Spinal cord (tissue), 10 donors: ENCODE data around the gene M1AP. TPM values are rescaled to one million over a fixed set of nuclear protein-coding genes. Genes with fewer than 3 reads are reported as not detected.
"Not testable (repeated sequence)": the region's sequence is repeated elsewhere in the genome, so short reads cannot be mapped to it uniquely, and the experiment has no call there.

Experiments used
- DNase-seq, 6 donors: peaks; one replicate each; pipeline versions ENCODE4 v3.0.0 to v3.0.0-alpha.2; 2013 to 2015; ENCODE audit warnings: low spot score in 6 of 6, low read depth in 4 of 6
- H3K27ac ChIP-seq: one replicate; pipeline ENCODE4 v1.5.1; 2013; ENCODE audit warnings: low read depth, low read length, control low read depth
- H3K27me3 ChIP-seq: one replicate; pipeline ENCODE4 v1.6.1; 2013; ENCODE audit warnings: low read length; ENCODE audit not compliant: control insufficient read depth, insufficient read depth
- H3K36me3 ChIP-seq: one replicate; pipeline ENCODE4 v1.6.1; 2013; ENCODE audit warnings: low read length; ENCODE audit not compliant: control insufficient read depth, insufficient read depth
- H3K4me1 ChIP-seq: one replicate; pipeline ENCODE4 v1.6.1; 2013; ENCODE audit warnings: low read length; ENCODE audit not compliant: control insufficient read depth, insufficient read depth
- H3K4me3 ChIP-seq: one replicate; pipeline ENCODE4 v1.5.1; 2013; ENCODE audit warnings: low read depth, low read length, control low read depth
- H3K9me3 ChIP-seq: one replicate; pipeline ENCODE4 v1.6.1; 2013; ENCODE audit warnings: low read length; ENCODE audit not compliant: control insufficient read depth, insufficient read depth
- WGBS: methylation state at CpG from one replicate; pipeline ENCODE4 v1.1.5; 2013; ENCODE audit warnings: missing lambda C conversion rate; ENCODE audit not compliant: insufficient coverage; 5-methylcytosine and 5-hydroxymethylcytosine counted together
- polyA plus RNA-seq, 2 donors: library from polyadenylated mRNA; unstranded; fragments of 120-200 nt; gene quantifications; one replicate each; pipeline ENCODE4 v1.2.1, GENCODE V29; 2013; ENCODE audit not compliant: insufficient read length in 2 of 2
- total RNA-seq, 2 donors: library from RNA; depleted of rRNA in 1 of 2; stranded (reverse); fragments of 120-200 nt in 1 of 2; fragments of >200 nt in 1 of 2; gene quantifications; one replicate each; pipeline versions ENCODE4 v1.2.3 to v1.2.4, GENCODE V29; 2013 to 2014
- donor health status: healthy.

The M1AP gene
- total and polyA plus RNA-seq, 4 donors: 0.33 to 1.3 (median 0.89) TPM

- H3K9me3 ChIP-seq, H3K27ac ChIP-seq, H3K4me1 ChIP-seq, H3K36me3 ChIP-seq, DNase-seq, H3K4me3 ChIP-seq: not testable (repeated sequence)
- 100% methylated on average over 1 of the region's 1 CpG for WGBS
- peaks cover 31% of the 10 kb centered on the region for H3K27me3 ChIP-seq
These were observed 87.1 kb downstream of the M1AP start for GRCh38 chr2:74561022-74561421.

GRCh38 chr2:74560591-74560990 is 87.5 kb downstream of the M1AP start:
- H3K27me3 ChIP-seq: peaks cover 35% of the 10 kb centered on the region
- WGBS: 82% methylated on average over 3 of the region's 6 CpGs

GRCh38 chr2:74559912-74560311 is 88.2 kb downstream of the M1AP start:
- no peak for DNase-seq
- Histone ChIP-seq H3K4me1 (peaks cover 9% of the 10 kb centered on the region), H3K9me3 (no peaks in the 10 kb centered on the region), H3K4me3 (no peak overlapping the region), H3K27me3 (peaks cover 42% of the 10 kb centered on the region), H3K27ac (no peak overlapping the region), H3K36me3 (peaks cover 14% of the 10 kb centered on the region)
- 23% methylated on average over 4 of the region's 5 CpGs for WGBS

More at GRCh38 chr2:74560591-74560990, 87.5 kb downstream of the M1AP start:
- Histone ChIP-seq H3K9me3 (no peaks in the 10 kb centered on the region), H3K4me1 (peaks cover 3% of the 10 kb centered on the region), H3K36me3 (peaks cover 14% of the 10 kb centered on the region), H3K4me3 (no peak overlapping the region), H3K27ac (no peak overlapping the region)
- no peak for DNase-seq

GRCh38 chr2:74558284-74559230 is 89.6 kb downstream of the M1AP start:
- WGBS: 83% methylated on average over 6 of the region's 7 CpGs
- DNase-seq: no peak
- Histone ChIP-seq H3K4me3 (no peak overlapping the region), H3K27me3 (peaks cover 40% of the 10 kb centered on the region), H3K27ac (no peak overlapping the region), H3K4me1 (peaks cover 23% of the 10 kb centered on the region), H3K9me3 (no peaks in the 10 kb centered on the region), H3K36me3 (peaks cover 14% of the 10 kb centered on the region)

GRCh38 chr2:74556831-74557370 is 91.2 kb downstream of the M1AP start:
- Histone ChIP-seq H3K27me3 (peaks cover 39% of the 10 kb centered on the region), H3K4me3 (no peak overlapping the region), H3K9me3 (no peaks in the 10 kb centered on the region), H3K36me3 (peaks cover 14% of the 10 kb centered on the region), H3K4me1 (peaks cover 38% of the 10 kb centered on the region), H3K27ac (no peak overlapping the region)
- 96% methylated on average over 5 of the region's 6 CpGs for WGBS
- DNase-seq: no peak

- H3K4me3 ChIP-seq: no peak overlapping the region
- peaks cover 38% of the 10 kb centered on the region for H3K4me1 ChIP-seq
- no peaks in the 10 kb centered on the region for H3K9me3 ChIP-seq
- DNase-seq: no peak
- peaks cover 14% of the 10 kb centered on the region for H3K36me3 ChIP-seq
- 80% methylated on average over 14 of the region's 14 CpGs for WGBS
- no peak overlapping the region for H3K27ac ChIP-seq
- H3K27me3 ChIP-seq: peaks cover 33% of the 10 kb centered on the region
These were observed 92.0 kb downstream of the M1AP start for GRCh38 chr2:74556159-74556558.

GRCh38 chr2:74555610-74556103 is 92.5 kb downstream of the M1AP start:
- peaks cover 31% of the 10 kb centered on the region for H3K27me3 ChIP-seq
- peak overlapping the region; percentile 95 for H3K27ac ChIP-seq
- no peak for DNase-seq
- peaks cover 14% of the 10 kb centered on the region for H3K36me3 ChIP-seq
- 46% methylated on average over 17 of the region's 17 CpGs for WGBS
- peak overlapping the region; percentile 77 for H3K4me3 ChIP-seq
- H3K4me1 ChIP-seq: peaks cover 38% of the 10 kb centered on the region
- H3K9me3 ChIP-seq: no peaks in the 10 kb centered on the region

GRCh38 chr2:74554820-74555531 is 93.2 kb downstream of the M1AP start:
- peaks cover 14% of the 10 kb centered on the region for H3K36me3 ChIP-seq
- peaks cover 42% of the 10 kb centered on the region for H3K4me1 ChIP-seq
- H3K9me3 ChIP-seq: no peaks in the 10 kb centered on the region
- DNase-seq: no peak
- peaks cover 24% of the 10 kb centered on the region for H3K27me3 ChIP-seq
- H3K27ac ChIP-seq: peak overlapping the region; percentile 95
- H3K4me3 ChIP-seq: peak overlapping the region; percentile 77
- WGBS: 1% methylated on average over 54 of the region's 58 CpGs
